HepG2 (cell line): ENCODE measurements around the gene CSK. TPM values are rescaled to one million over a fixed set of nuclear protein-coding genes. Genes with fewer than 3 reads are reported as not detected.

Source experiments
- ARID2 ChIP-seq: sonication (generic); formaldehyde crosslinking; IDR thresholded peaks from 2 replicates; pipeline ENCODE4 v1.8.1; 2022; ENCODE audit warnings: mild to moderate bottlenecking, missing genetic modification reagents, borderline replicate concordance
- ATRX ChIP-seq: sonication (generic); formaldehyde crosslinking; IDR thresholded peaks from 2 replicates; pipeline ENCODE4 v1.4.0; 2020; ENCODE audit warnings: missing genetic modification reagents, borderline replicate concordance
- CBX5 ChIP-seq: sonication (generic); formaldehyde crosslinking; IDR thresholded peaks from 2 replicates; pipeline ENCODE4 v1.4.0; 2020; ENCODE audit warnings: missing genetic modification reagents, borderline replicate concordance
- DR1 ChIP-seq: sonication (generic); formaldehyde crosslinking; IDR thresholded peaks from 2 replicates; pipeline ENCODE4 v1.8.0; 2021; ENCODE audit warnings: mild to moderate bottlenecking, missing genetic modification reagents, inconsistent platforms
- GTF3A ChIP-seq: sonication (generic); formaldehyde crosslinking; conservative IDR thresholded peaks from 2 replicates; pipeline ENCODE4 v1.4.0; 2020; ENCODE audit warnings: mild to moderate bottlenecking, missing genetic modification reagents
- KDM5B ChIP-seq: sonication (generic); formaldehyde crosslinking; IDR thresholded peaks from 2 replicates; pipeline ENCODE4 v1.4.0; 2020; ENCODE audit warnings: missing genetic modification reagents, mild to moderate bottlenecking, borderline replicate concordance
- KLF6 ChIP-seq: IDR thresholded peaks from 2 replicates; pipeline ENCODE4 v1.8.0; 2016; ENCODE audit warnings: missing biosample characterization, missing genetic modification reagents
- MED13 ChIP-seq: sonication (generic); formaldehyde crosslinking; IDR thresholded peaks from 2 replicates; pipeline ENCODE4 v1.5.0; 2020; ENCODE audit warnings: missing genetic modification reagents
- MIXL1 ChIP-seq: IDR thresholded peaks from 2 replicates; pipeline ENCODE4 v1.6.1; 2016
- NCOA5 ChIP-seq: sonication (generic); formaldehyde crosslinking; IDR thresholded peaks from 2 replicates; pipeline ENCODE4 v1.4.0; 2020; ENCODE audit warnings: missing genetic modification reagents
- RNF2 ChIP-seq: fragments of 450-650 bp; conservative IDR thresholded peaks from 2 replicates; pipeline ENCODE4 v1.6.1; 2016; ENCODE audit warnings: low read depth
- SPEN ChIP-seq: sonication (generic); formaldehyde crosslinking; IDR thresholded peaks from 2 replicates; pipeline ENCODE4 v1.5.1; 2020; ENCODE audit warnings: low read depth, mild to moderate bottlenecking, missing genetic modification reagents
- STAT5B ChIP-seq: sonication (generic); formaldehyde crosslinking; IDR thresholded peaks from 2 replicates; pipeline ENCODE4 v1.4.0; 2020; ENCODE audit warnings: missing genetic modification reagents
- THAP11 ChIP-seq: IDR thresholded peaks from 2 replicates; pipeline ENCODE4 v1.6.1; 2016; ENCODE audit warnings: missing biosample characterization, missing genetic modification reagents
- U2AF1 ChIP-seq: fragments of 200-400 bp; formaldehyde crosslinking; optimal IDR thresholded peaks from 2 replicates; pipeline ENCODE3; 2017; ENCODE audit warnings: mild to moderate bottlenecking, low read depth, low read length
- ZNF124 ChIP-seq: sonication (generic); formaldehyde crosslinking; IDR thresholded peaks from 2 replicates; pipeline ENCODE4 v1.4.0; 2020; ENCODE audit warnings: missing genetic modification reagents
- ZNF256 ChIP-seq: sonication (generic); formaldehyde crosslinking; conservative IDR thresholded peaks from 2 replicates; pipeline ENCODE4 v1.4.0; 2020; ENCODE audit warnings: missing genetic modification reagents
- ZNF260 ChIP-seq: sonication (generic); formaldehyde crosslinking; IDR thresholded peaks from 2 replicates; pipeline ENCODE4 v1.4.0; 2020; ENCODE audit warnings: missing genetic modification reagents, low read depth, mild to moderate bottlenecking, borderline replicate concordance
- ZNF292 ChIP-seq: sonication (generic); formaldehyde crosslinking; IDR thresholded peaks from 2 replicates; pipeline ENCODE4 v1.8.1; 2022; ENCODE audit warnings: mild to moderate bottlenecking, low read depth, missing genetic modification reagents, borderline replicate concordance
- ZNF354B ChIP-seq: sonication (generic); formaldehyde crosslinking; IDR thresholded peaks from 2 replicates; pipeline ENCODE4 v1.8.0; 2022; ENCODE audit warnings: mild to moderate bottlenecking, missing genetic modification reagents
- ZNF441 ChIP-seq: sonication (generic); formaldehyde crosslinking; IDR thresholded peaks from 2 replicates; pipeline ENCODE4 v1.7.0; 2021; ENCODE audit warnings: missing genetic modification reagents, borderline replicate concordance
- ZNF564 ChIP-seq: sonication (generic); formaldehyde crosslinking; IDR thresholded peaks from 2 replicates; pipeline ENCODE4 v1.8.1; 2023; ENCODE audit warnings: mild to moderate bottlenecking, missing genetic modification reagents
- ZNF570 ChIP-seq: sonication (generic); formaldehyde crosslinking; IDR thresholded peaks from 2 replicates; pipeline ENCODE4 v1.4.0; 2020; ENCODE audit warnings: mild to moderate bottlenecking, missing genetic modification reagents, borderline replicate concordance
- ZNF615 ChIP-seq: sonication (generic); formaldehyde crosslinking; IDR thresholded peaks from 2 replicates; pipeline ENCODE4 v1.5.0; 2020; ENCODE audit warnings: mild to moderate bottlenecking, missing genetic modification reagents, borderline replicate concordance
- ZNF629 ChIP-seq: sonication (generic); formaldehyde crosslinking; conservative IDR thresholded peaks from 2 replicates; pipeline ENCODE4 v1.5.0; 2020; ENCODE audit warnings: missing genetic modification reagents
- ZNF747 ChIP-seq: sonication (generic); formaldehyde crosslinking; IDR thresholded peaks from 2 replicates; pipeline ENCODE4 v1.8.1; 2023; ENCODE audit warnings: missing genetic modification reagents, mild to moderate bottlenecking, borderline replicate concordance
- ZNF776 ChIP-seq: sonication (generic); formaldehyde crosslinking; IDR thresholded peaks from 2 replicates; pipeline ENCODE4 v1.4.0; 2020; ENCODE audit warnings: mild to moderate bottlenecking, missing genetic modification reagents
- polyA plus RNA-seq, 8 experiments: library from polyadenylated mRNA; depleted of rRNA in 3 of 8; stranded (reverse) in 7 of 8; unstranded in 1 of 8; fragments of >200 nt; fragmentation: Illumina TruSeq in 4 of 8; extraction: Trizol in 4 of 8; gene quantifications; 2 replicates each; pipeline versions ENCODE4 v1.2.1 to v1.2.3, GENCODE V29; 2011 to 2016; ENCODE audit warnings: low read depth in 4 of 8, missing spikeins in 1 of 8, mixed read lengths in 1 of 8; ENCODE audit not compliant: insufficient read depth in 1 of 8
- total RNA-seq, 5 experiments: library from RNA; depleted of rRNA; stranded (reverse); fragments of >200 nt; fragmentation: Illumina TruSeq; extraction: Trizol; gene quantifications; 2 replicates each; pipeline ENCODE4 v1.2.3, GENCODE V29; 2016; ENCODE audit warnings: low read depth in 1 of 5
- TF ChIP-seq, protein P1 (sequence below): sonication (generic); formaldehyde crosslinking; IDR thresholded peaks from 2 replicates; pipeline ENCODE4 v1.5.1; 2020; ENCODE audit warnings: mild to moderate bottlenecking, missing genetic modification reagents, borderline replicate concordance
- TF ChIP-seq, protein P2 (sequence below): IDR thresholded peaks from 2 replicates; pipeline ENCODE4 v1.6.1; 2016; ENCODE audit warnings: low read depth, borderline replicate concordance
- TF ChIP-seq, protein P3 (sequence below): sonication (generic); formaldehyde crosslinking; IDR thresholded peaks from 2 replicates; pipeline ENCODE4 v1.4.0; 2020; ENCODE audit warnings: mild to moderate bottlenecking, missing genetic modification reagents

The CSK gene
- total and polyA plus RNA-seq, 2 of the 13 experiments (the other 11 are each of a cell fraction or from before 2014, with no cell fraction given): 12.5 to 21.3 TPM

DNA sequence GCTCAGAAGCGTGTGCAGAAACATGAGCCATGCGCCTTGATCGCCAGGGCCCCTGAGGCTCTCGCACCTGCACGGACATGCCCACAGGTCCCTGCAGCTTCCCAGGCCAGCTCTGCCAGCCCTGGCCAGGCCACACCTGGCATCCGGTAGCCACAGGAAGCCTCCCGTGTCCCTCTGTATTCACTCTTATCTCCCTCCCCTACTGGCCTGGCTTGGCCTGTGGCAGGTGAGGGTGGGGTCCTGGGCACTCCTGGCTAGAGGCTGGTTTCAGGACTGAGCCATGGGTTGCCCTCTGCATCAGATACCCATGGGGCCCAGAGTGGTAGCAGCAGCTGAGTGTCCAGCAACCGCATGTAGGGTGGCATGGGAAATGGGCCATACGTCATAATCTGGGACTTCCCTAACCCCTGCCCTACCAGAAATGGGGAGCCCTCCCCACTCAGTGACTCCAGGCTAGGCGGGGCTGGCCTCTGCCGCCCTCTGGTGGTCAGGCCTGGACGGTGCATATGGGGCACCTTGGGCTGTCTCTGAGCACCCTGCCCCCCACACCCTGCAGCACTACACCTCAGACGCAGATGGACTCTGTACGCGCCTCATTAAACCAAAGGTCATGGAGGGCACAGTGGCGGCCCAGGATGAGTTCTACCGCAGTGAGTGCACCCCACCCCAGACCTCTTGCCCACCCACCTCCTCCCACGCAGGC lies 18.1 kb downstream of the CSK start (continued):
- TF ChIP-seq, protein P1, sequence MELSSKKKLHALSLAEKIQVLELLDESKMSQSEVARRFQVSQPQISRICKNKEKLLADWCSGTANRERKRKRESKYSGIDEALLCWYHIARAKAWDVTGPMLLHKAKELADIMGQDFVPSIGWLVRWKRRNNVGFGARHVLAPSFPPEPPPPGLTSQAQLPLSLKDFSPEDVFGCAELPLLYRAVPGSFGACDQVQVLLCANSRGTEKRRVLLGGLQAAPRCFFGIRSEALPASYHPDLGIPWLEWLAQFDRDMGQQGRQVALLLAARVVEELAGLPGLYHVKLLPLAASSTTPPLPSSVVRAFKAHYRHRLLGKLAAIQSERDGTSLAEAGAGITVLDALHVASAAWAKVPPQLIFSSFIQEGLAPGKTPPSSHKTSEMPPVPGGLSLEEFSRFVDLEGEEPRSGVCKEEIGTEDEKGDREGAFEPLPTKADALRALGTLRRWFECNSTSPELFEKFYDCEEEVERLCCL (CRISPR knock-in tag): no peak
- TF ChIP-seq ZNF260 (CRISPR knock-in tag): no peak
- TF ChIP-seq ZNF747 (CRISPR knock-in tag): no peak
- no peak for TF ChIP-seq ZNF292 (CRISPR knock-in tag)
- TF ChIP-seq ZNF615: no peak
- TF ChIP-seq STAT5B (CRISPR knock-in tag): no peak
- no peak for TF ChIP-seq SPEN (CRISPR knock-in tag)
- no peak for TF ChIP-seq U2AF1
- no peak for TF ChIP-seq GTF3A
- TF ChIP-seq RNF2: no peak
- TF ChIP-seq ZNF629: no peak
- no peak for TF ChIP-seq ZNF441 (CRISPR knock-in tag)
- TF ChIP-seq CBX5 (CRISPR knock-in tag): no peak
- no peak for TF ChIP-seq ATRX (CRISPR knock-in tag)
- TF ChIP-seq ZNF570 (CRISPR knock-in tag): no peak
- TF ChIP-seq, protein P2, sequence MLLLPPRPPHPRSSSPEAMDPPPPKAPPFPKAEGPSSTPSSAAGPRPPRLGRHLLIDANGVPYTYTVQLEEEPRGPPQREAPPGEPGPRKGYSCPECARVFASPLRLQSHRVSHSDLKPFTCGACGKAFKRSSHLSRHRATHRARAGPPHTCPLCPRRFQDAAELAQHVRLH (CRISPR knock-in tag): no peak
- no peak for TF ChIP-seq DR1 (CRISPR knock-in tag)
- no peak for TF ChIP-seq ARID2 (CRISPR knock-in tag)
- no peak for TF ChIP-seq KLF6 (CRISPR knock-in tag)
- TF ChIP-seq KDM5B (CRISPR knock-in tag): no peak
- TF ChIP-seq ZNF564 (CRISPR knock-in tag): no peak
- TF ChIP-seq ZNF776 (CRISPR knock-in tag): no peak
- TF ChIP-seq MED13 (CRISPR knock-in tag): no peak
- TF ChIP-seq THAP11: no peak
- TF ChIP-seq ZNF124 (CRISPR knock-in tag): no peak
- TF ChIP-seq NCOA5 (CRISPR knock-in tag): no peak
- no peak for TF ChIP-seq ZNF256 (CRISPR knock-in tag)
- no peak for TF ChIP-seq MIXL1 (CRISPR knock-in tag)
- no peak for TF ChIP-seq ZNF354B (CRISPR knock-in tag)
- TF ChIP-seq, protein P3, sequence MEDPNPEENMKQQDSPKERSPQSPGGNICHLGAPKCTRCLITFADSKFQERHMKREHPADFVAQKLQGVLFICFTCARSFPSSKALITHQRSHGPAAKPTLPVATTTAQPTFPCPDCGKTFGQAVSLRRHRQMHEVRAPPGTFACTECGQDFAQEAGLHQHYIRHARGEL (CRISPR knock-in tag): no peak
